ENCODE data around the gene WFDC12. TPM values are rescaled to one million over a fixed set of nuclear protein-coding genes. Genes with fewer than 3 reads are reported as not detected.

Gene WFDC12
- total RNA-seq, 1 donor from 2014 or later, result not detected

DNA sequence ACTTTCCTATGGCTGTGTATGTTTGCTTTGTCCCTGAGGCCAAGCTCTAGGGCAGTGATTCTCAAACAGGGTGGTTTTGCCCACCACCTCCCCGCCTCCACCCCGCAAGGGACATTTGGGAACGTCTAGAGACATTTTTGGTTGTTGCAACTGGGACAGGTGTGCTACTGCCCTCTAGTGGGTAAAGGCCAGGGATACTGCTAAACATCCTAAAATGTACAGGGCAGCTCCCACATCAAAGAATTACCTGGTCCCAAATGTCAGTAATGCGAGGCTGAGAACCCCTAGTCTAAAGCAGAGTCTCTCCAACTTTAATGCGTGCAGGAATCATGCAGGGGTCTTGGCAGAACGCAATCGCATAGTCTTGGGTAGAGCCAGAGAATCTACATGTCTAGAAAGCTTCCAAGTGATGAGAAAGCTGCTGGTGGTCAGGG, 28.4 kb downstream of the WFDC12 start:
- no peaks in the 10 kb centered on the region for H3K4me1 Mint-ChIP-seq (ENCODE audit: unreplicated experiment)
- TF ChIP-seq, protein P1, sequence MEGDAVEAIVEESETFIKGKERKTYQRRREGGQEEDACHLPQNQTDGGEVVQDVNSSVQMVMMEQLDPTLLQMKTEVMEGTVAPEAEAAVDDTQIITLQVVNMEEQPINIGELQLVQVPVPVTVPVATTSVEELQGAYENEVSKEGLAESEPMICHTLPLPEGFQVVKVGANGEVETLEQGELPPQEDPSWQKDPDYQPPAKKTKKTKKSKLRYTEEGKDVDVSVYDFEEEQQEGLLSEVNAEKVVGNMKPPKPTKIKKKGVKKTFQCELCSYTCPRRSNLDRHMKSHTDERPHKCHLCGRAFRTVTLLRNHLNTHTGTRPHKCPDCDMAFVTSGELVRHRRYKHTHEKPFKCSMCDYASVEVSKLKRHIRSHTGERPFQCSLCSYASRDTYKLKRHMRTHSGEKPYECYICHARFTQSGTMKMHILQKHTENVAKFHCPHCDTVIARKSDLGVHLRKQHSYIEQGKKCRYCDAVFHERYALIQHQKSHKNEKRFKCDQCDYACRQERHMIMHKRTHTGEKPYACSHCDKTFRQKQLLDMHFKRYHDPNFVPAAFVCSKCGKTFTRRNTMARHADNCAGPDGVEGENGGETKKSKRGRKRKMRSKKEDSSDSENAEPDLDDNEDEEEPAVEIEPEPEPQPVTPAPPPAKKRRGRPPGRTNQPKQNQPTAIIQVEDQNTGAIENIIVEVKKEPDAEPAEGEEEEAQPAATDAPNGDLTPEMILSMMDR (conservative IDR thresholded peaks at IDR 0.05), result peak; percentile 86
- H3K27ac Mint-ChIP-seq, result no peak overlapping the region
- no peaks in the 10 kb centered on the region for H3K9me3 Mint-ChIP-seq
- H3K36me3 Mint-ChIP-seq, result no peaks in the 10 kb centered on the region
- no peak overlapping the region for H3K4me3 Mint-ChIP-seq
- peaks cover 40% of the 10 kb centered on the region for H3K27me3 Mint-ChIP-seq
- DNase-seq (ENCODE audit: extremely low spot score, unreplicated experiment), result no peak

DNA sequence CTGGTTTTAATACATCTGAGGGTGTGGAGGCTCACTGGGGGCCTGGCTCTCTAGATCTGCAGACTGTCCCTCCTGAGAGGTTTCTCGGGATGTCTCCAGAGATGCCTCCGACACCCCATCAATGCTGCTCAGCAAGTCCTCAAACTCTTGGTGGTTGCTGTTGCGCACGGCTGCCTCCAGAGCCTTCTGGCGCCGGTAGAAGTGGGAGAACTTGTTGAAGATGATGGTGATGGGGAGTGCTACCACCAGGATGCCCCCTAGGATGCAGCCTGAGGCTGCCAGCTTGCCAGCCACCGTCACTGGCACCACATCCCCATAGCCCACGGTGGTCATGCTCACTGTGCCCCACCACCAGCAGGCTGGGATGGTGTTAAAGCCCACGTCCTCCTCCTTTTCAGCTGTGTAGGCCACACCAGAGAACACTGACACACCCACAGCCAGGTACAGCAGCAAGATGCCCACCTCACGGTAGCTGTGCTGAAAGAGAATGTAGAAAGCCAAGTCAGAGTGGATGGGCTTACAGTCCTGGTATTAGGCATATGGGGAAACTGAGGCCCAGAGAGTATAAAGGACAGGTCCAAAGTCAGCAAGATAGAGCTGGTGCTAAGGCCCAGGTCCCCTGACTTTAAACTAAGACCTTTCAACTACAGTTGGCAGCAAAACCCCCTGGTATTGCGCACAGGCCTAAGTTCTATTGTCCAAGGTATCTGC, 29.2 kb downstream of the WFDC12 start:
- H3K27me3 Mint-ChIP-seq, result peaks cover 34% of the 10 kb centered on the region
- no peaks in the 10 kb centered on the region for H3K9me3 Mint-ChIP-seq
- TF ChIP-seq, protein P1 (conservative IDR thresholded peaks at IDR 0.05), result no peak
- no peak overlapping the region for H3K4me3 Mint-ChIP-seq
- DNase-seq (ENCODE audit: extremely low spot score, unreplicated experiment), result no peak
- no peaks in the 10 kb centered on the region for H3K4me1 Mint-ChIP-seq (ENCODE audit: unreplicated experiment)
- no peak overlapping the region for H3K27ac Mint-ChIP-seq
- H3K36me3 Mint-ChIP-seq, result no peaks in the 10 kb centered on the region

DNA sequence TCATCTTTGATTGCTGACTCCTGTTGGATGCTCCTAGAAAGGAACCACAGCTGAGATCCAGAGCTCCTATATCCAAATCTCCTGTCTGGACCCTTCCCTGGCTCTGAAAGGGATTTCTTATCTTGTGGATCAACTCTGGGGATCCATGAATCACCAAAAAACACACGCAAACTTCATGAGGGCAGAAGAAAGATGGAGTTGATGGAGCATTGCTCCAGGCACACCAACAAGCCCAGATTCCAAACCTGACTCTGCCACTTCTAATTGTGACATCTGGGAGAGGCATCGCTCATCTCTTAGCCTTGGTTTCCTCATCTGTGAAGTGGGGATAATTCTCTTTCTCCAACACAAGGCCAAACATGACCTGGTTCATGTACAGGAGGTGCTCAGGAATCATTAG, 30.1 kb downstream of the WFDC12 start:
- Mint-ChIP-seq H3K9me3 (no peaks in the 10 kb centered on the region), H3K36me3 (no peaks in the 10 kb centered on the region), H3K27me3 (peaks cover 26% of the 10 kb centered on the region), H3K27ac (no peak overlapping the region), H3K4me1 (ENCODE audit: unreplicated experiment) (no peaks in the 10 kb centered on the region), H3K4me3 (no peak overlapping the region)
- no peak for DNase-seq (ENCODE audit: extremely low spot score, unreplicated experiment)
- TF ChIP-seq, protein P1 (conservative IDR thresholded peaks at IDR 0.05), result no peak

DNA sequence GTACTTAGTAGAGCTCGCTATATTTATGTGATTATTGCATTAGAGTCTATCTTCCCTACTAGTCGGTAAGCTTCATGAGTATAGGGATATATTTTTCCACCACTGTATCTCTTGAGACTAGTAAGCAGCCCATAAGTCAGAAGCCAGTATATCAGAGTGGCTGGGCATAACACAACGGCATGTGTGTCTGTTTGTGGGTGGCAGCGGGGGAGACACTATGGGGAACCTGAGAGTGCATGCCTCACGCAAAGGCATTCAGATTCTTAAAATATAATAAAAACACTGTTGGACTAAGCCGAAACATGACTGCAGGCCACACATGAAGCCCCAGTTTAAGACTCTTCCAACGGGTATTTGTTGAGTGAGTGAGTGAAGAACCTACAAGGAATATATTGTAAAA, 31.4 kb downstream of the WFDC12 start:
- no peak for DNase-seq (ENCODE audit: extremely low spot score, unreplicated experiment)
- Mint-ChIP-seq H3K27ac (no peak overlapping the region), H3K4me1 (ENCODE audit: unreplicated experiment) (peaks cover 4% of the 10 kb centered on the region), H3K36me3 (no peaks in the 10 kb centered on the region), H3K9me3 (no peaks in the 10 kb centered on the region), H3K4me3 (no peak overlapping the region), H3K27me3 (peaks cover 19% of the 10 kb centered on the region)
- TF ChIP-seq, protein P1 (conservative IDR thresholded peaks at IDR 0.05), result no peak

DNA sequence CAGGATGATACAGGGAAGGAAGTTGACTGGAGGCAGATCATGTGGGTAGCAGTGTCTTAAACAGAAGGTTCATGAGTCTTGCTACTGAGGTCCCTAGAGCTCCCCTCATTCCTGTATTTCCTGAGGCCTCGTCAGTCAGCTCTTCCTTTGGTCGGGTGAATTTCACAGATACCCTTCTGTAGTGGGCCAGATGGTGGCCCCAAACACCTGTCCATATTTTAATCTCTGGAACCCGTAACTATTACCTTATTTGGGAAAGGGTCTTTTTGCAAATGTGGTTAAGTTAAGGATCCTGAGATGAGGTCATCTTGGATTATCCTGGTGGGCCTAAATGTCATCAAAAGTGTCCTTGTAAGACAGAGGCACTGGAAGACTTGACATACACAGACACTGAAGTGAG, 32.9 kb downstream of the WFDC12 start:
- peaks cover 5% of the 10 kb centered on the region for H3K27me3 Mint-ChIP-seq
- peaks cover 4% of the 10 kb centered on the region for H3K36me3 Mint-ChIP-seq
- H3K27ac Mint-ChIP-seq, result no peak overlapping the region
- TF ChIP-seq, protein P1 (conservative IDR thresholded peaks at IDR 0.05), result no peak
- no peaks in the 10 kb centered on the region for H3K9me3 Mint-ChIP-seq
- DNase-seq (ENCODE audit: extremely low spot score, unreplicated experiment), result no peak
- H3K4me1 Mint-ChIP-seq (ENCODE audit: unreplicated experiment), result peaks cover 12% of the 10 kb centered on the region
- H3K4me3 Mint-ChIP-seq, result no peak overlapping the region
